Mammary epithelial cell (primary cell): ENCODE data around the gene DCXR.

Experiments
- CTCF ChIP-seq, 2 donors: IDR thresholded peaks in 1 of 2; conservative IDR thresholded peaks in 1 of 2; 2 replicates each; pipeline ENCODE4 v1.5.1; 2011 to 2012; ENCODE audit warnings: inconsistent platforms in 2 of 2, low read length in 2 of 2, mild to moderate bottlenecking in 2 of 2, control low read depth in 1 of 2, low read depth in 1 of 2; ENCODE audit not compliant: insufficient read depth in 1 of 2; ENCODE audit errors: extremely low read depth in 1 of 2
- EZH2 ChIP-seq: IDR thresholded peaks from 2 replicates; pipeline ENCODE4 v1.6.1; 2012; ENCODE audit warnings: low read length, inconsistent platforms, borderline replicate concordance

- no peak for TF ChIP-seq CTCF (conservative IDR thresholded peaks at IDR 0.05 in 1 of 2, IDR thresholded peaks at IDR 0.05 in 1 of 2; ENCODE audit: extremely low read depth in 1 of 2, insufficient read depth in 1 of 2, low read depth in 1 of 2, low read length in 2 of 2)
- no peak for TF ChIP-seq EZH2
These were observed 28.1 kb downstream of the DCXR start for GRCh38 chr17:82009413-82009812.
